Measurements from ENCODE around the gene SAMD9L. TPM values are rescaled to one million over a fixed set of nuclear protein-coding genes. Genes with fewer than 3 reads are reported as not detected.
A peak's percentile ranks its signal among the peaks of the same experiment; 100 is the strongest.

SAMD9L gene
- total RNA-seq, 1 donor from 2014 or later: under 0.01 TPM

DNA sequence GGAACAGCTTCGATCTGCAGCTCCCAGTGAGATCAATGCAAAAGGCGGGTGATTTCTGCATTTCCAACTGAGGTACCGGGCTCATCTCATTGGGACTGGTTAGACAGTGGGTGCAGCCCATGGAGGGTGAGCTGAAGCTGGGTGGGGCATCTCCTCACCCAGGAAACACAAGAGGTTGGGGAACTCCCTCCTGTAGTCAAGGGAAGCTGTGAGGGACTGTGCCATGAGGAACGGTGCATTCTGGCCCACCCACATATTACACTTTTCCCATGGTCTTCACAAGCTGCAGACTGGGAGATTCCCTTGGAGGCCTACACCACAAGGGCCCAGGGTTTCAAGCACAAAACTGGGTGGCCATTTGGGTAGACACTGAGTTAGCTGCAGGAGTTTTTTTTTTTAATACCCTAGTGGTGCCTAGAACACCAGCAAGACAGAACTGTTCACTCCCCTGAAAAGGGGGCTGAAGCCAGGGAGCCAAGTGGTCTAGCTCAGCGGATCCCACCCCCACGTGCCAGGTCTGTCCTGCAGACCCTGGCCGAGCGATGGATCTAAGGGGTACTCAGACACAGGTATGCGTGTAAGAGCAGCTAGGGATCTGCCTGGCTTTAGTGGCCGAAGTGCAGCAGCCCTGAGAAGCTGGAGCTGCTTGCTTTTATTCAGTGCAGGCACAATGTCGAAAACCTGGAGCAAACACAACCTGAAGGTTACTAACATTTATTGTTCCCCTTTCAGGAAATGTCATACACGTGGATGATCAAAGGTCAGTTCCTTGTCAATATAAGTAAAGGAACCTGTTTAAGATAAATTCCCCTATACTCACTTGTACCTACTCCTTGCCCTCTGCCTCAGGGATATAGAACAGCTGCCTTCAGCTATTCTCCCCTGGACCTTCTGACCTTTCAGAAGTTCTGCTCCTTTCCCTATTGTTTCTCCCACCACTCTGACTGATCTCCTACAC, 27.3 kb downstream of the SAMD9L start:
- H3K36me3 ChIP-seq (ENCODE audit: control insufficient read depth, insufficient read depth, low read length): no peaks in the 10 kb centered on the region
- H3K27me3 ChIP-seq (ENCODE audit: control insufficient read depth, insufficient read depth, low read length): no peaks in the 10 kb centered on the region
- DNase-seq (ENCODE audit: low read depth) (no peak), FAIRE-seq (no peak)
- no peak overlapping the region for H3K4me3 ChIP-seq (ENCODE audit: low read depth, low read length)
- TF ChIP-seq, protein P1, sequence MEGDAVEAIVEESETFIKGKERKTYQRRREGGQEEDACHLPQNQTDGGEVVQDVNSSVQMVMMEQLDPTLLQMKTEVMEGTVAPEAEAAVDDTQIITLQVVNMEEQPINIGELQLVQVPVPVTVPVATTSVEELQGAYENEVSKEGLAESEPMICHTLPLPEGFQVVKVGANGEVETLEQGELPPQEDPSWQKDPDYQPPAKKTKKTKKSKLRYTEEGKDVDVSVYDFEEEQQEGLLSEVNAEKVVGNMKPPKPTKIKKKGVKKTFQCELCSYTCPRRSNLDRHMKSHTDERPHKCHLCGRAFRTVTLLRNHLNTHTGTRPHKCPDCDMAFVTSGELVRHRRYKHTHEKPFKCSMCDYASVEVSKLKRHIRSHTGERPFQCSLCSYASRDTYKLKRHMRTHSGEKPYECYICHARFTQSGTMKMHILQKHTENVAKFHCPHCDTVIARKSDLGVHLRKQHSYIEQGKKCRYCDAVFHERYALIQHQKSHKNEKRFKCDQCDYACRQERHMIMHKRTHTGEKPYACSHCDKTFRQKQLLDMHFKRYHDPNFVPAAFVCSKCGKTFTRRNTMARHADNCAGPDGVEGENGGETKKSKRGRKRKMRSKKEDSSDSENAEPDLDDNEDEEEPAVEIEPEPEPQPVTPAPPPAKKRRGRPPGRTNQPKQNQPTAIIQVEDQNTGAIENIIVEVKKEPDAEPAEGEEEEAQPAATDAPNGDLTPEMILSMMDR (IDR thresholded peaks at IDR 0.05; ENCODE audit: insufficient read depth, low read length, severe bottlenecking): no peak

DNA sequence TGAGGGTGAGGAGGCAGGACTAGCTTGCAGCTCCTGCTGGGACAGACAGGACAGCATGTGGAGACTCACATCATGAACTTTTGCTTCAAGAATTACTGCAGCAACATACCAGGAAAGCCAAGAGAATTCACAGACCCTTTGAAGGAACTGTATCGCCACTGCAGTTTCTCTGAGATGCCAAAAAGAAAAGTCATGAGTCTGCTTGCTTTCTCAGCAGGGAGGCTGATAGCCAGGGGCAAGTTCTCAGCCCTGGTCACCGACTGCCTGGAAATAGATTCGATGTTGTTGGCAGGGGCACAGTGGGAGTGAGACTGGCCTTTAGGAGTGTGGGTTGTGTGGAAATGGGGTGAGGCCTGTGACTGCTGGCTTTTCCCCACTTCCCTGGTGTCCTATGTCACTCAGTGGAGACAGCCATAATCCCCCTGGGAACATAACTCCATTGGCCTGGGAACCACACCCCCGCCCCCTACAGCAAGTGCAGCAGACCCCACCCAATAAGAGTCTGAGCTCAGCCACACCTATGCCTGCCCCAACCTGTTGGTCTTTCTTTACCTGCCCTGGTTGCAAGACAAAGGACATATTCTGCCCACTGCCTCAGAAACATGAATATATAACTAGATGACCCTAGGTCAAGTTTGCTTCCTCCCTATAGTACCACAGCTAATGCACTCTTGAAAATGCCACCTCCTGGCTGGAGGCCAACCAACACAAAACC, 28.8 kb downstream of the SAMD9L start:
- no peaks in the 10 kb centered on the region for H3K36me3 ChIP-seq (ENCODE audit: control insufficient read depth, insufficient read depth, low read length)
- TF ChIP-seq, protein P1 (IDR thresholded peaks at IDR 0.05; ENCODE audit: insufficient read depth, low read length, severe bottlenecking): no peak
- no peaks in the 10 kb centered on the region for H3K27me3 ChIP-seq (ENCODE audit: control insufficient read depth, insufficient read depth, low read length)
- FAIRE-seq (no peak), DNase-seq (ENCODE audit: low read depth) (peak; percentile 47)
- H3K4me3 ChIP-seq (ENCODE audit: low read depth, low read length): no peak overlapping the region

DNA sequence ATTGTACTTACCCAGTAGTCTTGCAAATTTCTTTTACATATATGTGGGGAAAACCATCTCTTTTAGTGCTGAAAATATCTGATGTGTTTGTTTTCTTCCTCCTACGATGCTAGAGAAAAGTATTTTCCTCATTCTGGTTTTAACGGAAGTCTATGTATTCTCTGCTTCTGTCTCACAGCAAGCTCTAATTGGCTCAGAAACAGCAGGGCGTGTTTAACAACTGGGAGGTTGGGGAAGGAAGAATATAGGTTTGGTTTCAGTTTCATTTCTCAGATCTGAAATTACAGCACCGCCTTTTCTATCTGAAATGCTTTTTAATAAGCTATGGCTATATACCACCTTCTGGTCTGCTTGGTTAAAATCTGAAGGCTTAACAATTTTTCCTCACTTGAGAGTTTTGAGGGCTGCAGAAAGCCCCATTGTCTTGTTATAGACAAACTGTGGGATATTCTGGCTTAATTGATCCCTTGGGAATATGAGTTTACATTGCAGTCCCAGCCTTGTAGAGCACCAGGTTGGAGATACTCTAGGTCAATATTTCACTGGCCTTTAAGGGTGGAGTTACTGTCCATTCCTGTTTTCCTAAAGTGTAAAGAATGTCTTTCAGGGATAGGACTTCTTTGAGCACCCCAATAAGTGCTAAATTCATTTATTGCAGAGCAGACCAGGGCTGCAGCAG, 30.2 kb downstream of the SAMD9L start, which contains the start of gene SAMD9:
Gene SAMD9 (minus strand): TSS at position 128 of the 679 bp plus-strand sequence. CDS start 11,882 bp downstream, outside the sequence.
- TF ChIP-seq, protein P1 (IDR thresholded peaks at IDR 0.05; ENCODE audit: insufficient read depth, low read length, severe bottlenecking): no peak
- DNase-seq (ENCODE audit: low read depth) (peak; percentile 86), FAIRE-seq (no peak)
- peak within 1 kb of the TSS; percentile 19 for H3K4me3 ChIP-seq (ENCODE audit: low read depth, low read length)
- H3K27me3 ChIP-seq (ENCODE audit: control insufficient read depth, insufficient read depth, low read length): no peaks in the 10 kb centered on the region
- no peaks in the 10 kb centered on the region for H3K36me3 ChIP-seq (ENCODE audit: control insufficient read depth, insufficient read depth, low read length)

DNA sequence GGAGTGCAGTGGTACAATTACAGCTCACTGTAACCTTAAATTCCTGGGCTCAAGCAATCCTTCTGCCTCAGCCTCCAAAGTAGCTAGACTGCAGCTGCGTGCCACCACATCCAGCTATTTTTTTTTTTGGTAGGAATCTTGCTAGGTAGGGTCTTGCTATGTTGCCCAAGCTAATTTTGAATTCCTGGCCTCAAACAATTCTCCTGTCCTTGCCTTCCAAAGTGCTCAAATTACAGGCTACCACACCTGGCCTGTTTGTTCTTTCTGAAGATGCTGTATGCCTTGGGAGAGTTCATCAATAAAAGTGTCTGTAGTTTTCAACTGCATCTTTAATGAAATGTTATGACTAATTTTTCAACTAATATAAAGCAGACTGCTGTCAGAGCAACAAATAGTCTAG, 30.9 kb downstream of the SAMD9L start:
- FAIRE-seq (no peak), DNase-seq (ENCODE audit: low read depth) (no peak)
- TF ChIP-seq, protein P1 (IDR thresholded peaks at IDR 0.05; ENCODE audit: insufficient read depth, low read length, severe bottlenecking): no peak
- no peaks in the 10 kb centered on the region for H3K36me3 ChIP-seq (ENCODE audit: control insufficient read depth, insufficient read depth, low read length)
- peak overlapping the region; percentile 19 for H3K4me3 ChIP-seq (ENCODE audit: low read depth, low read length)
- no peaks in the 10 kb centered on the region for H3K27me3 ChIP-seq (ENCODE audit: control insufficient read depth, insufficient read depth, low read length)

DNA sequence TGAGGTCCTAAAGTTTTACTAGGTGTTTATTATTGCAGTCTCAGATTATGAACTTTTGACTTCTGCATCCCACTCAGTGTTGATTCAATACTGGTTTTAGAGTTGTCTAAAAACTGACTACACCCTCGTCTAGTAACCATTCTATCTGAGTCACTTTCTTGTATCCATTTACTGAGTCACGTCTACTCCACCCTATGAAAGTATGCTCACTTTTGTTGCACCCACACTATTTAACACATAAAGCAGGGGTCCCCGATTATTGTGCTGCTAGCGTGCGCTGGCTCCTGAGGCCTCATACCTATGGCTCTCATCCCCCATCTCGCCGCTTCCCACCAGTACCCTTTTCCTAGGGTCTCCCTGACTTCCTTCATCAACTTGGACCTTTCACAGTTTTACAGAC, 32.4 kb downstream of the SAMD9L start:
- TF ChIP-seq, protein P1 (IDR thresholded peaks at IDR 0.05; ENCODE audit: insufficient read depth, low read length, severe bottlenecking): no peak
- no peaks in the 10 kb centered on the region for H3K27me3 ChIP-seq (ENCODE audit: control insufficient read depth, insufficient read depth, low read length)
- no peak for FAIRE-seq
- DNase-seq (ENCODE audit: low read depth): peak; percentile 95
- no peak overlapping the region for H3K4me3 ChIP-seq (ENCODE audit: low read depth, low read length)
- no peaks in the 10 kb centered on the region for H3K36me3 ChIP-seq (ENCODE audit: control insufficient read depth, insufficient read depth, low read length)

All from bronchial epithelial cell (primary cell).